ENCODE results near the gene ARHGEF10L.

ARHGEF10L gene

DNA sequence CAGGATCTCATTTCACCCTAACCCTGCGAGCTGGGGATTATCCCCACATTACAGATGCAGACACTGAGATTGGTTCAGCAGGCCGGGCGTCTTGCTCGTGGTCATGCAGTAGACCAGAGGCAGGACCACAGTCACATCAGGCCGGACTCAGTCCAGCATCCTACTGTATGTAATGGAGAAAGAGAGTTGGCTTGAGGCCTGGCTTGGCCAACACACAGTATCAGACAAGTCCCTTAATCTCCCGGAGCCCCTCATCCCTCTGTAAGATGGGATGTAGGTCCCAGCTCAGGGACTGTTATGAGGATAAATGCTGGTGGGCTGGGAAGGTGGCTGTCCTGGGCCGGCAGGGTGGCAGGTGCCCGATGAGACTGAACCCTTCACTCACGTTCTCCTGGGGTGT is 149.5 kb downstream of the ARHGEF10L start:
- no peak for DNase-seq (ENCODE audit: low read depth in 2 of 2)
- no peak overlapping the region for H3K4me3 ChIP-seq (replicated peaks in 1 of 2; ENCODE audit: low read depth in 2 of 2, low read length in 2 of 2)
- TF ChIP-seq, protein P1, sequence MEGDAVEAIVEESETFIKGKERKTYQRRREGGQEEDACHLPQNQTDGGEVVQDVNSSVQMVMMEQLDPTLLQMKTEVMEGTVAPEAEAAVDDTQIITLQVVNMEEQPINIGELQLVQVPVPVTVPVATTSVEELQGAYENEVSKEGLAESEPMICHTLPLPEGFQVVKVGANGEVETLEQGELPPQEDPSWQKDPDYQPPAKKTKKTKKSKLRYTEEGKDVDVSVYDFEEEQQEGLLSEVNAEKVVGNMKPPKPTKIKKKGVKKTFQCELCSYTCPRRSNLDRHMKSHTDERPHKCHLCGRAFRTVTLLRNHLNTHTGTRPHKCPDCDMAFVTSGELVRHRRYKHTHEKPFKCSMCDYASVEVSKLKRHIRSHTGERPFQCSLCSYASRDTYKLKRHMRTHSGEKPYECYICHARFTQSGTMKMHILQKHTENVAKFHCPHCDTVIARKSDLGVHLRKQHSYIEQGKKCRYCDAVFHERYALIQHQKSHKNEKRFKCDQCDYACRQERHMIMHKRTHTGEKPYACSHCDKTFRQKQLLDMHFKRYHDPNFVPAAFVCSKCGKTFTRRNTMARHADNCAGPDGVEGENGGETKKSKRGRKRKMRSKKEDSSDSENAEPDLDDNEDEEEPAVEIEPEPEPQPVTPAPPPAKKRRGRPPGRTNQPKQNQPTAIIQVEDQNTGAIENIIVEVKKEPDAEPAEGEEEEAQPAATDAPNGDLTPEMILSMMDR (IDR thresholded peaks at IDR 0.05; ENCODE audit: low read depth, low read length), result no peak

DNA sequence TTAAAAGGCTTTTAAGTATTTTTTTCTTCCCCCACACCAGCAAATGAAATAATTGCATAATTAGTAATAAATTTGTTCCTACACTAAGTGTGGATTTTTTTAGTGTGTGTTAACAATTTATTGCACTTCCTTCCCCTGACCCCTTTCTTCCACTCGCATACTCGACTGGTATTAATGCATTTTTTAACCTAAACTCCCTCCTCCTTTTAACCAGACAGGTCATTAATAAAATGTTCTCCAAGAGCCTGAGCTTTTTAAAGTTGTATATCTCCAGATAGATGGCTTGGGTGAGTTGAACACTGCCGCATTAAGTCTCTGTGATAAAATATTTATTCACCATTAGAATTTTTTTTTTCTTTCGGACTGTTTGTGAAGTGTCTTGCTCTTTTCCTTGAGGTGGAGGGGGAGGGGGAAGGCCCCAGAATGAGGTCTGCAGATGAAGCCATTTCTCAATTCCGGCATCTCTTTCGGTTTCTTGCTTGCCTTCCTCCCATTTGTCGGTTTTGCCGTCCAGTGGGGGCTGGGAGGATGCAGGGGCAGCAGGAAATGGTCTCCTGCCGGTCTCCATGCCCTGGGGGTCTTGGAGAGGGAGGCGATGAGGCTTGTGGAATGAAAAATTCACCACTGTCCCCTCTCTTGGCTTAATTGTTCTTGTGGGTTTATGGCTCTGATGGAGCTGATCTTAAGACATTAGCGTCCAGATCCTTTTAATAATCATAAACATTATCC is 151.6 kb downstream of the ARHGEF10L start:
- DNase-seq (ENCODE audit: low read depth in 2 of 2), result no peak
- TF ChIP-seq, protein P1 (IDR thresholded peaks at IDR 0.05; ENCODE audit: low read depth, low read length), result no peak
- no peak overlapping the region for H3K4me3 ChIP-seq (replicated peaks in 1 of 2; ENCODE audit: low read depth in 2 of 2, low read length in 2 of 2)

DNA sequence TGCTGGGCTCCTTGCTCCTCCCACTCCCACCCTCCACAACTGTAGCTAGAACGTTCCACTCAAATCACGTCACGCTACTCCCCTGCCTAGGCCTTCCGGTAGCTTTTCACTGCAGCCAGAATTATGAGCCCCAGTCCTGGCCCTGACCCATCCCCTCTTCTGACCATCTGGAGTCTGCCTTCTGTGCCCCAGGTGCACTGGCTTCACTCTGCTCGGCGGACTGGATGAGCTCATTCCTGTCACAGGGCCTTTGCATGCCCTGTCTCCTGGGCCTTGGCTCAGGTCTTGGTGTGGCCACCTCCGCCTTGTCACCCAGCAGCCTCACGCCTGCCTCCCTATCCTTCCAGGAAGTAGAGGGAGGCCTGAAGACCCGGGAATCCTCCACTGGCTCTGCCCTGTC is 153.1 kb downstream of the ARHGEF10L start:
- H3K4me3 ChIP-seq (replicated peaks in 1 of 2; ENCODE audit: low read depth in 2 of 2, low read length in 2 of 2), result no peak overlapping the region
- TF ChIP-seq, protein P1 (IDR thresholded peaks at IDR 0.05; ENCODE audit: low read depth, low read length), result no peak
- no peak for DNase-seq (ENCODE audit: low read depth in 2 of 2)

DNA sequence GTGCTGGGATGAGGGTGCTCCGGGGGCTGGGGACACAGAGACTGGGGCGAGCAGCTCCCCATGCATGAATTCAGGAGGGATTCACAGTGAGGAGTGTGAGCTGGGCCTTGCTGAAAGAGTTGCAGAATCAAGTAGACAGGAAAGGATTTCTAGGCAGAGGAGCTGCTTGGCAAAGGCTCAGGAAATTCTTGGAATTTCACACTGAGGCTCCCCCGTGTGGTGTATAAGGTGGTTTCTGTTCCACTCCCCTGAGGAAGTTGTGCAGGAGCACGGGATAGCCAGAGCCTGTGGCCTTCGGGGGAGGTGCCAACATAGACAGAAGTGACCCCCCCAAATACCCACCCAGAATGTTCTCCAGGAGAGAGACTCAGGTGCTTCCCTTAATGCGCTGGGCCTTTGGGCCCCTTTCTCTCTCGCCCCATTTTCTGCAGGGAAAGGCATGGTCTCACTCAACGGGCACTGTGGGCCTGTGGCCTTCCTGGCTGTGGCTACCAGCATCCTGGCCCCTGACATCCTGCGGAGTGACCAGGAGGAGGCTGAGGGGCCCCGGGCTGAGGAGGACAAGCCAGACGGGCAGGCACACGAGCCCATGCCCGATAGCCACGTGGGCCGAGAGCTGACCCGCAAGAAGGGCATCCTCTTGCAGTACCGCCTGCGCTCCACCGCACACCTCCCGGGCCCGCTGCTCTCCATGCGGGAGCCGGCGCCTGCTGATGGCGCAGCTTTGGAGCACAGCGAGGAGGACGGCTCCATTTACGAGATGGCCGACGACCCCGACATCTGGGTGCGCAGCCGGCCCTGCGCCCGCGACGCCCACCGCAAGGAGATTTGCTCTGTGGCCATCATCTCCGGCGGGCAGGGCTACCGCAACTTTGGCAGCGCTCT is 157.2 kb downstream of the ARHGEF10L start:
- TF ChIP-seq, protein P1 (IDR thresholded peaks at IDR 0.05; ENCODE audit: low read depth, low read length), result peak; percentile 40
- H3K4me3 ChIP-seq (replicated peaks in 1 of 2; ENCODE audit: low read depth in 2 of 2, low read length in 2 of 2), result no peak overlapping the region
- DNase-seq (ENCODE audit: low read depth in 2 of 2), result peak; percentile 72 to 88

- TF ChIP-seq, protein P1 (IDR thresholded peaks at IDR 0.05; ENCODE audit: low read depth, low read length), result no peak
- no peak for DNase-seq (ENCODE audit: low read depth in 2 of 2)
- H3K4me3 ChIP-seq (replicated peaks in 1 of 2; ENCODE audit: low read depth in 2 of 2, low read length in 2 of 2), result no peak overlapping the region
Observed at GRCh38 chr1:17697458-17697857, 158.0 kb downstream of the ARHGEF10L start.

DNA sequence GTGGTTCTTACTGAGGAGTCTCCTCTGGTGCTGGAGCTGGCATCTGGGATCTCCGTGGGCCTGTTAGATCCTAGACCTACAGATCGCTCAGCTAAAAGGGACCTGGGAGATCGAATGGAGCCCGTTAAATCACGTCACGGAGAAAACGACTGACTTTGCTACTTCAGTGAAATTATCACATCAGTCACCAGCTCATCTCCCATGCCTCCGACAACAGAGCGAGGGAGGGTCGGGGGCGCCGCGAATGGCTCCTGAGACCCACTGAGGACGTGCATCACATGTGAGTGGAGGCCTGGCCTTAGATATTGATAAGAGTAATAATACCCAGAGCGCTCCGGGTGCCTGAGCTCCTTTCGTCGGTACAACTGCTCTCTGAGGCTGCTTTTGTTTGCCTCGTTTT is 160.1 kb downstream of the ARHGEF10L start:
- TF ChIP-seq, protein P1 (IDR thresholded peaks at IDR 0.05; ENCODE audit: low read depth, low read length), result no peak
- H3K4me3 ChIP-seq (replicated peaks in 1 of 2; ENCODE audit: low read depth in 2 of 2, low read length in 2 of 2), result no peak overlapping the region
- DNase-seq (ENCODE audit: low read depth in 2 of 2), result no peak

All from cardiac fibroblast (primary cell).